ENCODE results near the gene LIPA. TPM values are rescaled to one million over a fixed set of nuclear protein-coding genes. Genes with fewer than 3 reads are reported as not detected.
A peak's percentile ranks its signal among the peaks of the same experiment; 100 is the strongest.
"Not testable (repeated sequence)": the region's sequence is repeated elsewhere in the genome, so short reads cannot be mapped to it uniquely, and the experiment has no call there.

Gene LIPA
- total RNA-seq, 8 experiments from 2014 or later: 21.1 to 350 (median 36.2) TPM

- in situ Hi-C loops (cut with MboI; ENCODE audit: low pct_unique_long_range_greater_than_20kb in 2 of 9, low sequenced_read_pairs in 9 of 9, unreplicated experiment in 9 of 9): no loop called here
- Histone ChIP-seq H3K4me1 (replicated peaks in 1 of 2) (peaks cover 3 to 6% of the 10 kb centered on the region in 2 donors), H3K4me3 (no peak overlapping the region), H3K27ac (no peak overlapping the region)
- 80 to 100% (median 100%) methylated on average over 1 of the region's 1 CpG; no CpG with 5 or more reads in 7 of the 10 experiments for WGBS, 10 experiments
- no peak for ATAC-seq (replicated peaks in 6 of 8)
Observed at GRCh38 chr10:89263531-89263930, 12.0 kb upstream of the LIPA start.

- in situ Hi-C loops (cut with MboI; ENCODE audit: low pct_unique_long_range_greater_than_20kb in 2 of 9, low sequenced_read_pairs in 9 of 9, unreplicated experiment in 9 of 9): no loop called here
- Histone ChIP-seq H3K4me1 (replicated peaks in 1 of 2) (peaks cover 3 to 6% of the 10 kb centered on the region in 2 donors), H3K27ac (no peak overlapping the region), H3K4me3 (no peak overlapping the region)
- ATAC-seq (replicated peaks in 6 of 8): no peak
- 70 to 100% (median 100%) methylated on average over 1 of the region's 1 CpG; no CpG with 5 or more reads in 4 of the 10 experiments for WGBS, 10 experiments
Observed at GRCh38 chr10:89263091-89263490, 11.5 kb upstream of the LIPA start.

- no peak overlapping the region for H3K27ac ChIP-seq
- peaks cover 3 to 6% of the 10 kb centered on the region in 2 donors for H3K4me1 ChIP-seq (replicated peaks in 1 of 2)
- 7 to 75% (median 65%) methylated on average over 2 to 5 of the region's 5 CpGs; no CpG with 5 or more reads in 1 of the 10 experiments for WGBS, 10 experiments
- H3K4me3 ChIP-seq: no peak overlapping the region
- in situ Hi-C loops (cut with MboI; ENCODE audit: low pct_unique_long_range_greater_than_20kb in 2 of 9, low sequenced_read_pairs in 9 of 9, unreplicated experiment in 9 of 9): no loop called here
- peak in 1 of 8 experiments; percentile 17 for ATAC-seq (replicated peaks in 6 of 8)
Observed at GRCh38 chr10:89262086-89263051, 10.8 kb upstream of the LIPA start.

- Histone ChIP-seq H3K4me3 (no peak overlapping the region), H3K27ac (no peak overlapping the region), H3K4me1 (replicated peaks in 1 of 2) (peaks cover 2 to 3% of the 10 kb centered on the region in 2 donors)
- 13 to 92% (median 68%) methylated on average over 1 of the region's 1 CpG; no CpG with 5 or more reads in 2 of the 10 experiments for WGBS, 10 experiments
- no peak for ATAC-seq (replicated peaks in 6 of 8)
- in situ Hi-C loops (cut with MboI; ENCODE audit: low pct_unique_long_range_greater_than_20kb in 2 of 9, low sequenced_read_pairs in 9 of 9, unreplicated experiment in 9 of 9): no loop called here
Observed at GRCh38 chr10:89258881-89259280, 7.3 kb upstream of the LIPA start.

- Histone ChIP-seq H3K27ac (no peak overlapping the region), H3K4me1 (replicated peaks in 1 of 2) (peaks cover 2 to 3% of the 10 kb centered on the region in 2 donors), H3K4me3 (no peak overlapping the region)
- no peak for ATAC-seq (replicated peaks in 6 of 8)
- in situ Hi-C loops (cut with MboI; ENCODE audit: low pct_unique_long_range_greater_than_20kb in 2 of 9, low sequenced_read_pairs in 9 of 9, unreplicated experiment in 9 of 9): no loop called here
- WGBS, 10 experiments: 0 to 100% (median 43%) methylated on average over 1 to 2 of the region's 2 CpGs
Observed at GRCh38 chr10:89257581-89257980, 6.0 kb upstream of the LIPA start.

GRCh38 chr10:89256962-89257361, 5.4 kb upstream of the LIPA start:
- whole genome bisulfite sequencing, 10 experiments: 0 to 100% (median 67%) methylated on average over 1 of the region's 1 CpG; no CpG with 5 or more reads in 2 of the 10 experiments
- in situ Hi-C loops (cut with MboI; ENCODE audit: low pct_unique_long_range_greater_than_20kb in 2 of 9, low sequenced_read_pairs in 9 of 9, unreplicated experiment in 9 of 9): no loop called here
- Histone ChIP-seq H3K27ac (no peak overlapping the region), H3K4me3 (no peak overlapping the region), H3K4me1 (replicated peaks in 1 of 2) (peaks cover 2 to 3% of the 10 kb centered on the region in 2 donors)
- ATAC-seq (replicated peaks in 6 of 8): no peak

GRCh38 chr10:89256340-89256739, 4.8 kb upstream of the LIPA start:
- H3K27ac ChIP-seq: no peak overlapping the region
- 33 to 100% (median 59%) methylated on average over 1 to 3 of the region's 3 CpGs for WGBS, 10 experiments
- no peak overlapping the region for H3K4me3 ChIP-seq
- no peak for ATAC-seq (replicated peaks in 6 of 8)
- in situ Hi-C loops (cut with MboI; ENCODE audit: low pct_unique_long_range_greater_than_20kb in 2 of 9, low sequenced_read_pairs in 9 of 9, unreplicated experiment in 9 of 9): no loop called here
- peaks cover 2 to 3% of the 10 kb centered on the region in 2 donors for H3K4me1 ChIP-seq (replicated peaks in 1 of 2)

GRCh38 chr10:89255793-89256192, 4.2 kb upstream of the LIPA start:
- peaks cover 2 to 3% of the 10 kb centered on the region in 2 donors for H3K4me1 ChIP-seq (replicated peaks in 1 of 2)
- no peak for ATAC-seq (replicated peaks in 6 of 8)
- no peak overlapping the region for H3K4me3 ChIP-seq
- H3K27ac ChIP-seq: no peak overlapping the region
- in situ Hi-C loops (cut with MboI; ENCODE audit: low pct_unique_long_range_greater_than_20kb in 2 of 9, low sequenced_read_pairs in 9 of 9, unreplicated experiment in 9 of 9): no loop called here

GRCh38 chr10:89255091-89255579, 3.6 kb upstream of the LIPA start:
- H3K27ac ChIP-seq; in situ Hi-C loops (cut with MboI; ENCODE audit: low pct_unique_long_range_greater_than_20kb in 2 of 9, low sequenced_read_pairs in 9 of 9, unreplicated experiment in 9 of 9); H3K4me3 ChIP-seq; H3K4me1 ChIP-seq (replicated peaks in 1 of 2); ATAC-seq (replicated peaks in 6 of 8): not testable (repeated sequence)
- WGBS, 10 experiments: 50 to 77% (median 67%) methylated on average over 1 to 2 of the region's 2 CpGs; no CpG with 5 or more reads in 5 of the 10 experiments

- 100% methylated on average over 1 of the region's 2 CpGs; no CpG with 5 or more reads in 9 of the 10 experiments for WGBS, 10 experiments
- no peak for ATAC-seq (replicated peaks in 6 of 8)
- in situ Hi-C loops (cut with MboI; ENCODE audit: low pct_unique_long_range_greater_than_20kb in 2 of 9, low sequenced_read_pairs in 9 of 9, unreplicated experiment in 9 of 9): no loop called here
Observed at GRCh38 chr10:89252225-89252585, 630 bp upstream of the LIPA start.

GRCh38 chr10:89250865-89251408, 638 bp downstream of the LIPA start:
- Histone ChIP-seq H3K27ac (no peak overlapping the region), H3K4me3 (peak overlapping the region; percentile 53 to 80 (median 72)), H3K4me1 (replicated peaks in 1 of 2) (no peaks in the 10 kb centered on the region)
- in situ Hi-C loops (cut with MboI; ENCODE audit: low pct_unique_long_range_greater_than_20kb in 2 of 9, low sequenced_read_pairs in 9 of 9, unreplicated experiment in 9 of 9): no loop called here
- 0 to 60% (median 23%) methylated on average over 1 to 8 of the region's 13 CpGs; no CpG with 5 or more reads in 1 of the 10 experiments for WGBS, 10 experiments
- no peak for ATAC-seq (replicated peaks in 6 of 8)

More at GRCh38 chr10:89252225-89252585, 630 bp upstream of the LIPA start:
- Histone ChIP-seq H3K4me3 (peak overlapping the region in 4 of 5 donors; percentile 60 to 80 (median 74)), H3K27ac (no peak overlapping the region), H3K4me1 (replicated peaks in 1 of 2) (no peaks in the 10 kb centered on the region)

GRCh38 chr10:89248990-89249389, 2.6 kb downstream of the LIPA start:
- WGBS, 10 experiments: 67 to 100% (median 98%) methylated on average over 1 to 3 of the region's 3 CpGs
- H3K27ac ChIP-seq: no peak overlapping the region
- no peak overlapping the region for H3K4me3 ChIP-seq
- in situ Hi-C loops (cut with MboI; ENCODE audit: low pct_unique_long_range_greater_than_20kb in 2 of 9, low sequenced_read_pairs in 9 of 9, unreplicated experiment in 9 of 9): loop anchor here in 1 of 9 experiments (25.0 kb wide), 1 partner anchor 412 kb away; no protein-coding TSS in a partner anchor
- ATAC-seq (replicated peaks in 6 of 8): no peak
- H3K4me1 ChIP-seq (replicated peaks in 1 of 2): no peaks in the 10 kb centered on the region

- in situ Hi-C loops (cut with MboI; ENCODE audit: low pct_unique_long_range_greater_than_20kb in 2 of 9, low sequenced_read_pairs in 9 of 9, unreplicated experiment in 9 of 9): loop anchor here in 1 of 9 experiments (25.0 kb wide), 1 partner anchor 410 kb away; no protein-coding TSS in a partner anchor
- H3K4me3 ChIP-seq; H3K27ac ChIP-seq; ATAC-seq (replicated peaks in 6 of 8); H3K4me1 ChIP-seq (replicated peaks in 1 of 2): not testable (repeated sequence)
- WGBS, 10 experiments: 94 to 100% (median 100%) methylated on average over 1 to 2 of the region's 2 CpGs; no CpG with 5 or more reads in 1 of the 10 experiments
Observed at GRCh38 chr10:89247623-89248022, 4.0 kb downstream of the LIPA start.
